SK-N-SH treated with all-trans-retinoic acid at 6 μM for 48 hours (cell line): ENCODE results near the gene UCHL3.
A peak's percentile ranks its signal among the peaks of the same experiment; 100 is the strongest.

ENCODE experiments used
- ATAC-seq: fragments of 200-7000 bp; cut with Tn5 transposase; 3 replicates; pipeline ENCODE4 v1.9.1; 2020; ENCODE audit warnings: mild to moderate bottlenecking, moderate library complexity
- ARNTL ChIP-seq: fragments of 450-650 bp; formaldehyde crosslinking; IDR thresholded peaks from 2 replicates; pipeline ENCODE4 v1.5.0; 2020; ENCODE audit warnings: low read depth, mild to moderate bottlenecking, moderate library complexity, borderline replicate concordance
- BACH2 ChIP-seq: fragments of 250-450 bp; sonication (Bioruptor Pico); IDR thresholded peaks from 2 replicates; pipeline ENCODE4 v1.9.0; 2021; ENCODE audit warnings: mild to moderate bottlenecking, borderline replicate concordance
- CREB5 ChIP-seq: fragments of 250-450 bp; sonication (Bioruptor Pico); IDR thresholded peaks from 2 replicates; pipeline ENCODE4 v1.5.1; 2020; ENCODE audit warnings: low read depth, mild to moderate bottlenecking, moderate library complexity
- CSDC2 ChIP-seq: fragments of 250-450 bp; sonication (Bioruptor Pico); IDR thresholded peaks from 2 replicates; pipeline ENCODE4 v1.5.0; 2020; ENCODE audit warnings: mild to moderate bottlenecking, moderate library complexity
- CSRNP3 ChIP-seq: fragments of 250-450 bp; sonication (Bioruptor Pico); IDR thresholded peaks from 2 replicates; pipeline ENCODE4 v1.5.1; 2021; ENCODE audit warnings: mild to moderate bottlenecking, moderate library complexity
- ESRRG ChIP-seq: fragments of 250-450 bp; sonication (Bioruptor Pico); IDR thresholded peaks from 2 replicates; pipeline ENCODE4 v1.6.1; 2021; ENCODE audit warnings: mild to moderate bottlenecking
- GLIS3 ChIP-seq: fragments of 250-450 bp; sonication (Bioruptor Pico); IDR thresholded peaks from 2 replicates; pipeline ENCODE4 v1.5.0; 2020; ENCODE audit warnings: mild to moderate bottlenecking, moderate library complexity
- ISL1 ChIP-seq: fragments of 250-450 bp; sonication (Bioruptor Pico); IDR thresholded peaks from 2 replicates; pipeline ENCODE4 v2.1.2; 2022; ENCODE audit warnings: mild to moderate bottlenecking, moderate library complexity
- OSR1 ChIP-seq: fragments of 250-450 bp; sonication (Bioruptor Pico); IDR thresholded peaks from 2 replicates; pipeline ENCODE4 v1.8.0; 2022; ENCODE audit warnings: moderate library complexity, mild to moderate bottlenecking, inconsistent platforms
- PATZ1 ChIP-seq: fragments of 250-450 bp; sonication (Bioruptor Pico); IDR thresholded peaks from 2 replicates; pipeline ENCODE4 v1.8.0; 2020; ENCODE audit warnings: mild to moderate bottlenecking, moderate library complexity, borderline replicate concordance
- POU6F1 ChIP-seq: fragments of 250-450 bp; sonication (Bioruptor Pico); IDR thresholded peaks from 2 replicates; pipeline ENCODE4 v1.8.0; 2021; ENCODE audit warnings: low read depth, mild to moderate bottlenecking, moderate library complexity, borderline replicate concordance
- PPARA ChIP-seq: fragments of 250-450 bp; sonication (Bioruptor Pico); IDR thresholded peaks from 2 replicates; pipeline ENCODE4 v1.5.0; 2020; ENCODE audit warnings: mild to moderate bottlenecking, borderline replicate concordance
- RARB ChIP-seq: fragments of 250-450 bp; sonication (Bioruptor Pico); IDR thresholded peaks from 2 replicates; pipeline ENCODE4 v1.8.0; 2021; ENCODE audit warnings: mild to moderate bottlenecking, moderate library complexity
- SNAI2 ChIP-seq: fragments of 250-450 bp; sonication (Bioruptor Pico); IDR thresholded peaks from 2 replicates; pipeline ENCODE4 v1.5.0; 2020; ENCODE audit warnings: mild to moderate bottlenecking, moderate library complexity
- TCF4 ChIP-seq: fragments of 250-450 bp; sonication (Bioruptor Pico); IDR thresholded peaks from 2 replicates; pipeline ENCODE4 v1.8.0; 2021; ENCODE audit warnings: mild to moderate bottlenecking, moderate library complexity, borderline replicate concordance
- TOX ChIP-seq: fragments of 250-450 bp; sonication (Bioruptor Pico); IDR thresholded peaks from 2 replicates; pipeline ENCODE4 v1.8.0; 2021; ENCODE audit warnings: mild to moderate bottlenecking, moderate library complexity, borderline replicate concordance
- TSHZ2 ChIP-seq: fragments of 250-450 bp; sonication (Bioruptor Pico); IDR thresholded peaks from 2 replicates; pipeline ENCODE4 v1.5.0; 2020; ENCODE audit warnings: mild to moderate bottlenecking, moderate library complexity
- ZC3H10 ChIP-seq: fragments of 250-450 bp; sonication (Bioruptor Pico); IDR thresholded peaks from 2 replicates; pipeline ENCODE4 v1.5.1; 2021; ENCODE audit warnings: mild to moderate bottlenecking, moderate library complexity
- ZFP3 ChIP-seq: fragments of 250-450 bp; sonication (Bioruptor Pico); IDR thresholded peaks from 2 replicates; pipeline ENCODE4 v1.5.0; 2020; ENCODE audit warnings: mild to moderate bottlenecking, moderate library complexity
- ZFP30 ChIP-seq: fragments of 450-650 bp; formaldehyde crosslinking; IDR thresholded peaks from 2 replicates; pipeline ENCODE4 v1.5.0; 2022; ENCODE audit warnings: mild to moderate bottlenecking, moderate library complexity
- ZNF565 ChIP-seq: fragments of 450-650 bp; formaldehyde crosslinking; conservative IDR thresholded peaks from 2 replicates; pipeline ENCODE4 v1.5.0; 2020; ENCODE audit warnings: low read depth, mild to moderate bottlenecking, moderate library complexity
- ZNF70 ChIP-seq: fragments of 450-650 bp; formaldehyde crosslinking; IDR thresholded peaks from 2 replicates; pipeline ENCODE4 v1.5.0; 2020; ENCODE audit warnings: mild to moderate bottlenecking, moderate library complexity
- ZNF8 ChIP-seq: fragments of 450-650 bp; formaldehyde crosslinking; IDR thresholded peaks from 2 replicates; pipeline ENCODE4 v1.5.0; 2020; ENCODE audit warnings: mild to moderate bottlenecking, moderate library complexity

The UCHL3 gene

GRCh38 chr13:75621147-75621546 lies 71.6 kb downstream of the UCHL3 start:
- TF ChIP-seq GLIS3 (no peak), BACH2 (CRISPR knock-in tag) (no peak), PATZ1 (CRISPR knock-in tag) (peak; percentile 21; the same call in 1 of the 2 replicates), SNAI2 (no peak), TSHZ2 (CRISPR knock-in tag) (no peak), ISL1 (CRISPR knock-in tag) (peak; percentile 98), POU6F1 (CRISPR knock-in tag) (no peak), TOX (CRISPR knock-in tag) (no peak), ZNF8 (CRISPR knock-in tag) (no peak), OSR1 (CRISPR knock-in tag) (no peak), ESRRG (CRISPR knock-in tag) (peak; percentile 13; the same call in 1 of the 2 replicates), ZNF70 (no peak), CREB5 (CRISPR knock-in tag) (peak; percentile 77; the same call in 1 of the 2 replicates)
- ATAC-seq: peak; percentile 95

- no peak for ATAC-seq
- no peak for TF ChIP-seq BACH2 (CRISPR knock-in tag)
- no peak for TF ChIP-seq OSR1 (CRISPR knock-in tag)
- TF ChIP-seq ZC3H10: no peak
- TF ChIP-seq CREB5 (CRISPR knock-in tag): no peak
- TF ChIP-seq ZNF565 (CRISPR knock-in tag): no peak
- no peak for TF ChIP-seq GLIS3
- TF ChIP-seq SNAI2: no peak
- TF ChIP-seq ZNF70: no peak
- TF ChIP-seq TOX (CRISPR knock-in tag): no peak
- TF ChIP-seq ISL1 (CRISPR knock-in tag): no peak
- TF ChIP-seq ZFP30 (CRISPR knock-in tag): no peak
- TF ChIP-seq ARNTL (CRISPR knock-in tag): no peak
Observed at GRCh38 chr13:75628801-75629200, 79.2 kb downstream of the UCHL3 start.

- ATAC-seq: peak; percentile 56
- no peak for TF ChIP-seq POU6F1 (CRISPR knock-in tag)
- TF ChIP-seq TOX (CRISPR knock-in tag): no peak
- no peak for TF ChIP-seq OSR1 (CRISPR knock-in tag)
- TF ChIP-seq PPARA: no peak
- no peak for TF ChIP-seq CSRNP3
- no peak for TF ChIP-seq ZNF565 (CRISPR knock-in tag)
- no peak for TF ChIP-seq ZFP30 (CRISPR knock-in tag)
- no peak for TF ChIP-seq GLIS3
- no peak for TF ChIP-seq RARB (CRISPR knock-in tag)
- TF ChIP-seq ZFP3 (CRISPR knock-in tag): no peak
- no peak for TF ChIP-seq CSDC2
- no peak for TF ChIP-seq ARNTL (CRISPR knock-in tag)
- no peak for TF ChIP-seq ZNF70
- TF ChIP-seq TCF4 (CRISPR knock-in tag): no peak
- no peak for TF ChIP-seq ZNF8 (CRISPR knock-in tag)
- no peak for TF ChIP-seq PATZ1 (CRISPR knock-in tag)
Observed at GRCh38 chr13:75633285-75633684, 83.7 kb downstream of the UCHL3 start.
